ENCODE measurements around the gene CRELD2. TPM values are rescaled to one million over a fixed set of nuclear protein-coding genes. Genes with fewer than 3 reads are reported as not detected.

CRELD2 gene
- total RNA-seq, 4 donors from 2014 or later = 32.0 to 38.2 (median 34.2) TPM

- no peak for DNase-seq (ENCODE audit: extremely low spot score)
- Histone ChIP-seq H3K4me3 (no peak overlapping the region), H3K9me3 (no peaks in the 10 kb centered on the region), H3K4me1 (no peaks in the 10 kb centered on the region), H3K27ac (replicated peaks in 1 of 4) (no peak overlapping the region), H3K36me3 (peaks cover 16 to 97% (median 79%) of the 10 kb centered on the region in 4 donors), H3K27me3 (no peaks in the 10 kb centered on the region)
- TF ChIP-seq CTCF (IDR thresholded peaks at IDR 0.05) (no peak), POLR2A (IDR thresholded peaks at IDR 0.05; ENCODE audit: low read depth) (no peak), EP300 (IDR thresholded peaks at IDR 0.05) (no peak), POLR2AphosphoS5 (IDR thresholded peaks at IDR 0.05) (no peak)
- 88% methylated on average over 6 of the region's 11 CpGs for WGBS
- intact Hi-C loops (cut with DNase I) = no loop called here
Observed at GRCh38 chr22:49904040-49904369, 14.4 kb upstream of the CRELD2 start.

- no peak for DNase-seq (ENCODE audit: extremely low spot score)
- WGBS = 94% methylated on average over 18 of the region's 18 CpGs
- no peak overlapping the region for H3K27ac ChIP-seq (replicated peaks in 1 of 4)
- H3K4me1 ChIP-seq = no peaks in the 10 kb centered on the region
- intact Hi-C loops (cut with DNase I) = no loop called here
- H3K36me3 ChIP-seq = peaks cover 16 to 97% (median 82%) of the 10 kb centered on the region in 4 donors
- no peak for TF ChIP-seq EP300 (IDR thresholded peaks at IDR 0.05)
- no peak for TF ChIP-seq POLR2AphosphoS5 (IDR thresholded peaks at IDR 0.05)
- H3K4me3 ChIP-seq = no peak overlapping the region
- H3K9me3 ChIP-seq = no peaks in the 10 kb centered on the region
- H3K27me3 ChIP-seq = no peaks in the 10 kb centered on the region
Observed at GRCh38 chr22:49905465-49905864, 13.0 kb upstream of the CRELD2 start.

- Histone ChIP-seq H3K36me3 (peaks cover 16 to 97% (median 83%) of the 10 kb centered on the region in 4 donors), H3K4me3 (no peak overlapping the region)
- 91% methylated on average over 19 of the region's 28 CpGs for WGBS
Observed at GRCh38 chr22:49906071-49906798, 12.2 kb upstream of the CRELD2 start.

GRCh38 chr22:49906799-49907290, 11.6 kb upstream of the CRELD2 start:
- DNase-seq (ENCODE audit: extremely low spot score) = no peak
- no peak overlapping the region for H3K4me3 ChIP-seq
- 100% methylated on average over 7 of the region's 14 CpGs for WGBS
- TF ChIP-seq POLR2A (IDR thresholded peaks at IDR 0.05; ENCODE audit: low read depth) = no peak
- TF ChIP-seq EP300 (IDR thresholded peaks at IDR 0.05) = no peak
- no peak for TF ChIP-seq CTCF (IDR thresholded peaks at IDR 0.05)
- no peak overlapping the region for H3K27ac ChIP-seq (replicated peaks in 1 of 4)
- H3K36me3 ChIP-seq = peaks cover 20 to 97% (median 81%) of the 10 kb centered on the region in 4 donors
- intact Hi-C loops (cut with DNase I) = no loop called here
- H3K4me1 ChIP-seq = no peaks in the 10 kb centered on the region
- H3K27me3 ChIP-seq = no peaks in the 10 kb centered on the region
- H3K9me3 ChIP-seq = no peaks in the 10 kb centered on the region

More at GRCh38 chr22:49906071-49906798, 12.2 kb upstream of the CRELD2 start:
- no peaks in the 10 kb centered on the region for H3K9me3 ChIP-seq
- intact Hi-C loops (cut with DNase I) = no loop called here
- H3K4me1 ChIP-seq = no peaks in the 10 kb centered on the region
- TF ChIP-seq POLR2A (IDR thresholded peaks at IDR 0.05; ENCODE audit: low read depth) (no peak), EP300 (IDR thresholded peaks at IDR 0.05) (no peak), POLR2AphosphoS5 (IDR thresholded peaks at IDR 0.05) (no peak), CTCF (IDR thresholded peaks at IDR 0.05) (no peak)
- no peak overlapping the region for H3K27ac ChIP-seq (replicated peaks in 1 of 4)
- no peaks in the 10 kb centered on the region for H3K27me3 ChIP-seq
- no peak for DNase-seq (ENCODE audit: extremely low spot score)

GRCh38 chr22:49907807-49908206, 10.6 kb upstream of the CRELD2 start:
- TF ChIP-seq EP300 (IDR thresholded peaks at IDR 0.05) = no peak
- TF ChIP-seq POLR2AphosphoS5 (IDR thresholded peaks at IDR 0.05) = no peak
- no peak for TF ChIP-seq CTCF (IDR thresholded peaks at IDR 0.05)
- TF ChIP-seq POLR2A (IDR thresholded peaks at IDR 0.05; ENCODE audit: low read depth) = no peak
- intact Hi-C loops (cut with DNase I) = no loop called here
- Histone ChIP-seq H3K27ac (replicated peaks in 1 of 4) (no peak overlapping the region), H3K27me3 (no peaks in the 10 kb centered on the region), H3K9me3 (no peaks in the 10 kb centered on the region), H3K36me3 (peaks cover 20 to 97% (median 81%) of the 10 kb centered on the region in 4 donors), H3K4me3 (no peak overlapping the region), H3K4me1 (no peaks in the 10 kb centered on the region)
- no peak for DNase-seq (ENCODE audit: extremely low spot score)
- WGBS = 90% methylated on average over 11 of the region's 19 CpGs
